ENCODE measurements around the gene PDCL2. TPM values are rescaled to one million over a fixed set of nuclear protein-coding genes. Genes with fewer than 3 reads are reported as not detected.

The PDCL2 gene
- total RNA-seq, 1 experiment from 2014 or later: not detected

DNA sequence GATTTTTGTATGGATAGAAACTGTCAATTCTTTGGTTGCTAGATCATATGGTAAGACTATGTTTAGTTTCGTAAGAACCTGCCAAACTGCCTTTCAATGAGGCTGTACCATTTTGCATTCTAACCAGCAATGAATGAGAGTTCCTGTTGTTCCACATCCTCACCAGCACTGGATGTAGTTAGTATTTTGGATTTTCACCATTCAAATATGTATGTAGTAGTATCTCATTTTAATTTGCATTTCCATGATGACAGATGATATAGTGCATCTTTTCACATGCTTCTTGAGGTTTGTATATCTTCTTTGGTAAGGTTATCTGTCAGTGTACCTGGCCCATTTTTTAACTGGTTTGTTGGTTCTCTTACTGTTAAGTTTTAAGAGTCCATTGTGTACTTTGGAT, 80.0 kb downstream of the PDCL2 start:
- no peaks in the 10 kb centered on the region for H3K27me3 ChIP-seq (replicated peaks; ENCODE audit: control insufficient read depth, insufficient read depth, low read length)
- no peaks in the 10 kb centered on the region for H3K36me3 Mint-ChIP-seq (ENCODE audit: insufficient read depth, unreplicated experiment)

DNA sequence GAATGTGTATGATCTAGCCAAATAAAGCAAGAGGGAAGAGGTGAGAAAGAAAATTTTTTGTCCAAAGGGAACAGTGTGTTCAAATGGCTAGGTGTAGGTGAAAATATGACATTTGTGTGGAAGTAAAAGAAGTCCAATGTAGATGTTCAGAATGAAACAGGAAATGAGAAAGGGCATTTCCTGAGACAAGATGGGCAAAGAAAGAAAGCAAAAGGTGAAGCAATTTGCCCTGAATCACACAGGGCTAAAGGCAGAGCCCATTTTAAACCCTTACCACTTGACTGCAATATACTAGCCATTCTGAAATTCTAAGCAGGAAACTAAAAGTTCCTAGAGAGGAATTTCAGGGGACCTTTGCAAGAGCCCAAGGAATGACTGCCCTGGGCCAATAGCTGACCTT, 81.4 kb downstream of the PDCL2 start:
- no peak for DNase-seq
- Histone ChIP-seq H3K4me1 (peaks cover 6% of the 10 kb centered on the region), H3K4me3 (ENCODE audit: low read depth, low read length) (no peak overlapping the region), H3K9me3 (no peaks in the 10 kb centered on the region; the same call in 1 of the 2 replicates), H3K36me3 (ENCODE audit: control insufficient read depth, insufficient read depth, low read length) (no peaks in the 10 kb centered on the region; the same call in 1 of the 2 replicates), H3K27me3 (replicated peaks; ENCODE audit: control insufficient read depth, insufficient read depth, low read length) (no peaks in the 10 kb centered on the region)
- intact Hi-C loops (cut with micrococcal nuclease; ENCODE audit: unreplicated experiment): no loop called here
- POLR2A ChIA-PET: no interaction called here
- CTCF ChIA-PET: no interaction called here
- Mint-ChIP-seq H3K9me3 (ENCODE audit: unreplicated experiment) (no peaks in the 10 kb centered on the region), H3K4me3 (ENCODE audit: unreplicated experiment) (no peak overlapping the region), H3K36me3 (ENCODE audit: insufficient read depth, unreplicated experiment) (no peaks in the 10 kb centered on the region), H3K4me1 (ENCODE audit: low read depth, unreplicated experiment) (peaks cover 13% of the 10 kb centered on the region), H3K27ac (ENCODE audit: unreplicated experiment) (no peak overlapping the region), H3K27me3 (ENCODE audit: insufficient read depth, unreplicated experiment) (no peaks in the 10 kb centered on the region)
- BruUV-seq (replicated peaks): no TSS peak
- TF ChIP-seq, protein P1, sequence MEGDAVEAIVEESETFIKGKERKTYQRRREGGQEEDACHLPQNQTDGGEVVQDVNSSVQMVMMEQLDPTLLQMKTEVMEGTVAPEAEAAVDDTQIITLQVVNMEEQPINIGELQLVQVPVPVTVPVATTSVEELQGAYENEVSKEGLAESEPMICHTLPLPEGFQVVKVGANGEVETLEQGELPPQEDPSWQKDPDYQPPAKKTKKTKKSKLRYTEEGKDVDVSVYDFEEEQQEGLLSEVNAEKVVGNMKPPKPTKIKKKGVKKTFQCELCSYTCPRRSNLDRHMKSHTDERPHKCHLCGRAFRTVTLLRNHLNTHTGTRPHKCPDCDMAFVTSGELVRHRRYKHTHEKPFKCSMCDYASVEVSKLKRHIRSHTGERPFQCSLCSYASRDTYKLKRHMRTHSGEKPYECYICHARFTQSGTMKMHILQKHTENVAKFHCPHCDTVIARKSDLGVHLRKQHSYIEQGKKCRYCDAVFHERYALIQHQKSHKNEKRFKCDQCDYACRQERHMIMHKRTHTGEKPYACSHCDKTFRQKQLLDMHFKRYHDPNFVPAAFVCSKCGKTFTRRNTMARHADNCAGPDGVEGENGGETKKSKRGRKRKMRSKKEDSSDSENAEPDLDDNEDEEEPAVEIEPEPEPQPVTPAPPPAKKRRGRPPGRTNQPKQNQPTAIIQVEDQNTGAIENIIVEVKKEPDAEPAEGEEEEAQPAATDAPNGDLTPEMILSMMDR (IDR thresholded peaks at IDR 0.05; ENCODE audit: insufficient read depth in 1 of 2, low read depth in 1 of 2, low read length in 1 of 2, severe bottlenecking in 1 of 2, unreplicated experiment in 1 of 2): no peak

More for the DNA sequence above, 80.0 kb downstream of the PDCL2 start:
- ChIA-PET CTCF (no interaction called here), POLR2A (no interaction called here)
- Mint-ChIP-seq H3K27ac (ENCODE audit: unreplicated experiment) (no peak overlapping the region), H3K9me3 (ENCODE audit: unreplicated experiment) (no peaks in the 10 kb centered on the region), H3K27me3 (ENCODE audit: insufficient read depth, unreplicated experiment) (no peaks in the 10 kb centered on the region), H3K4me3 (ENCODE audit: unreplicated experiment) (no peak overlapping the region), H3K4me1 (ENCODE audit: low read depth, unreplicated experiment) (peaks cover 7% of the 10 kb centered on the region)
- no peak overlapping the region for H3K4me3 ChIP-seq (ENCODE audit: low read depth, low read length)
- H3K9me3 ChIP-seq: no peaks in the 10 kb centered on the region
- intact Hi-C loops (cut with micrococcal nuclease; ENCODE audit: unreplicated experiment): no loop called here
- H3K4me1 ChIP-seq: no peaks in the 10 kb centered on the region
- BruUV-seq (replicated peaks): no TSS peak
- DNase-seq: no peak
- TF ChIP-seq, protein P1 (IDR thresholded peaks at IDR 0.05; ENCODE audit: insufficient read depth in 1 of 2, low read depth in 1 of 2, low read length in 1 of 2, severe bottlenecking in 1 of 2, unreplicated experiment in 1 of 2): no peak
- H3K36me3 ChIP-seq (ENCODE audit: control insufficient read depth, insufficient read depth, low read length): no peaks in the 10 kb centered on the region; the same call in 1 of the 2 replicates

DNA sequence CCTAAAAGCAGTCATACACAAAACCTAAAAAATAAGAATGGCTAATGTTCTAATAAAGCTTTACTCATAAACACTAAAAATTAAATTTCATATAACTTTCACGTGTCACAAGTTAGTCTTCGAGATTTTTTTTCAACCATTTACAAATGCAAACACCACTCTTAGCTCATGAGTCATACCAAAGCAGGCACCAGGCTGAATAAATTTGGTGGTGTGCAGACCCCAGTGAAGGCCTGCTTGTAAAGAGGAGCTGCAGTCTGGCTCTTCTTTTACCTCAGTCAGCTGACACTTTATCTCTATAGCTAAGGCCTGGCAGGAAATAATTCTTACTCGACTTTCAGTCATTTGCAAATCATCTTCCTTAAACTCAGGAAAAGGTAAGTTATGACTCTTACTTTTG, 82.8 kb downstream of the PDCL2 start:
- intact Hi-C loops (cut with micrococcal nuclease; ENCODE audit: unreplicated experiment): no loop called here
- H3K27me3 Mint-ChIP-seq (ENCODE audit: insufficient read depth, unreplicated experiment): no peaks in the 10 kb centered on the region
- no peak overlapping the region for H3K4me3 Mint-ChIP-seq (ENCODE audit: unreplicated experiment)
- Histone ChIP-seq H3K4me1 (peaks cover 6% of the 10 kb centered on the region), H3K4me3 (ENCODE audit: low read depth, low read length) (no peak overlapping the region), H3K27me3 (replicated peaks; ENCODE audit: control insufficient read depth, insufficient read depth, low read length) (no peaks in the 10 kb centered on the region), H3K9me3 (no peaks in the 10 kb centered on the region; the same call in 1 of the 2 replicates), H3K36me3 (ENCODE audit: control insufficient read depth, insufficient read depth, low read length) (no peaks in the 10 kb centered on the region; the same call in 1 of the 2 replicates)
- ChIA-PET POLR2A (no interaction called here), CTCF (no interaction called here)
- H3K36me3 Mint-ChIP-seq (ENCODE audit: insufficient read depth, unreplicated experiment): no peaks in the 10 kb centered on the region
- no peaks in the 10 kb centered on the region for H3K9me3 Mint-ChIP-seq (ENCODE audit: unreplicated experiment)
- peaks cover 11% of the 10 kb centered on the region for H3K4me1 Mint-ChIP-seq (ENCODE audit: low read depth, unreplicated experiment)
- TF ChIP-seq, protein P1 (IDR thresholded peaks at IDR 0.05; ENCODE audit: insufficient read depth in 1 of 2, low read depth in 1 of 2, low read length in 1 of 2, severe bottlenecking in 1 of 2, unreplicated experiment in 1 of 2): no peak
- H3K27ac Mint-ChIP-seq (ENCODE audit: unreplicated experiment): no peak overlapping the region
- BruUV-seq (replicated peaks): no TSS peak
- DNase-seq: no peak
